HepG2 (cell line): ENCODE results near the gene MCOLN1. TPM values are rescaled to one million over a fixed set of nuclear protein-coding genes. Genes with fewer than 3 reads are reported as not detected.

ENCODE experiments used
- HCFC1 ChIP-seq: fragments of 150-350 bp; IDR thresholded peaks from 2 replicates; pipeline ENCODE4 v1.6.1; 2014; ENCODE audit warnings: low read depth, low read length
- HNRNPK ChIP-seq: fragments of 200-400 bp; formaldehyde crosslinking; IDR thresholded peaks from 2 replicates; pipeline ENCODE4 v1.6.1; 2018; ENCODE audit warnings: low read length, low read depth, moderate library complexity, mild to moderate bottlenecking; ENCODE audit not compliant: poor library complexity, severe bottlenecking
- MAFK ChIP-seq, 2 experiments: IDR thresholded peaks in 1 of 2; conservative IDR thresholded peaks in 1 of 2; 2 replicates each; pipeline ENCODE4 v1.6.1; 2011; ENCODE audit warnings: improper control_type of control experiment in 2 of 2, low read length in 2 of 2
- RARA ChIP-seq: IDR thresholded peaks from 2 replicates; pipeline ENCODE4 v1.6.1; 2016; ENCODE audit warnings: missing genetic modification reagents, missing compliant biosample characterization
- ZBTB8A ChIP-seq: sonication (generic); formaldehyde crosslinking; IDR thresholded peaks from 2 replicates; pipeline ENCODE4 v1.4.0; 2020; ENCODE audit warnings: mild to moderate bottlenecking, low read depth, missing genetic modification reagents, borderline replicate concordance
- ZNF121 ChIP-seq: sonication (generic); formaldehyde crosslinking; IDR thresholded peaks from 2 replicates; pipeline ENCODE4 v1.5.0; 2020; ENCODE audit warnings: mild to moderate bottlenecking, missing genetic modification reagents
- ZNF749 ChIP-seq: sonication (generic); formaldehyde crosslinking; IDR thresholded peaks from 2 replicates; pipeline ENCODE4 v1.8.0; 2022; ENCODE audit warnings: mild to moderate bottlenecking, missing genetic modification reagents, moderate library complexity, borderline replicate concordance
- polyA plus RNA-seq, 8 experiments: library from polyadenylated mRNA; depleted of rRNA in 3 of 8; stranded (reverse) in 7 of 8; unstranded in 1 of 8; fragments of >200 nt; fragmentation: Illumina TruSeq in 4 of 8; extraction: Trizol in 4 of 8; gene quantifications; 2 replicates each; pipeline versions ENCODE4 v1.2.1 to v1.2.3, GENCODE V29; 2011 to 2016; ENCODE audit warnings: low read depth in 4 of 8, missing spikeins in 1 of 8, mixed read lengths in 1 of 8; ENCODE audit not compliant: insufficient read depth in 1 of 8
- total RNA-seq, 5 experiments: library from RNA; depleted of rRNA; stranded (reverse); fragments of >200 nt; fragmentation: Illumina TruSeq; extraction: Trizol; gene quantifications; 2 replicates each; pipeline ENCODE4 v1.2.3, GENCODE V29; 2016; ENCODE audit warnings: low read depth in 1 of 5
- TF ChIP-seq, protein P1 (sequence below): sonication (generic); formaldehyde crosslinking; IDR thresholded peaks from 2 replicates; pipeline ENCODE4 v1.4.0; 2020; ENCODE audit warnings: mild to moderate bottlenecking, missing genetic modification reagents
- TF ChIP-seq, protein P2 (sequence below): sonication (generic); formaldehyde crosslinking; IDR thresholded peaks from 2 replicates; pipeline ENCODE4 v1.5.1; 2020; ENCODE audit warnings: mild to moderate bottlenecking, missing genetic modification reagents, moderate library complexity
- TF ChIP-seq, protein P3 (sequence below), 2 experiments: IDR thresholded peaks; 2 replicates each; pipeline ENCODE4 v1.6.1; 2011 to 2012; ENCODE audit warnings: low read length in 2 of 2, borderline replicate concordance in 1 of 2, low read depth in 1 of 2, mild to moderate bottlenecking in 1 of 2, moderate library complexity in 1 of 2

The MCOLN1 gene
- total and polyA plus RNA-seq, 2 of the 13 experiments (the other 11 are each of a cell fraction or from before 2014, with no cell fraction given), result 3.4 to 15.7 TPM

DNA sequence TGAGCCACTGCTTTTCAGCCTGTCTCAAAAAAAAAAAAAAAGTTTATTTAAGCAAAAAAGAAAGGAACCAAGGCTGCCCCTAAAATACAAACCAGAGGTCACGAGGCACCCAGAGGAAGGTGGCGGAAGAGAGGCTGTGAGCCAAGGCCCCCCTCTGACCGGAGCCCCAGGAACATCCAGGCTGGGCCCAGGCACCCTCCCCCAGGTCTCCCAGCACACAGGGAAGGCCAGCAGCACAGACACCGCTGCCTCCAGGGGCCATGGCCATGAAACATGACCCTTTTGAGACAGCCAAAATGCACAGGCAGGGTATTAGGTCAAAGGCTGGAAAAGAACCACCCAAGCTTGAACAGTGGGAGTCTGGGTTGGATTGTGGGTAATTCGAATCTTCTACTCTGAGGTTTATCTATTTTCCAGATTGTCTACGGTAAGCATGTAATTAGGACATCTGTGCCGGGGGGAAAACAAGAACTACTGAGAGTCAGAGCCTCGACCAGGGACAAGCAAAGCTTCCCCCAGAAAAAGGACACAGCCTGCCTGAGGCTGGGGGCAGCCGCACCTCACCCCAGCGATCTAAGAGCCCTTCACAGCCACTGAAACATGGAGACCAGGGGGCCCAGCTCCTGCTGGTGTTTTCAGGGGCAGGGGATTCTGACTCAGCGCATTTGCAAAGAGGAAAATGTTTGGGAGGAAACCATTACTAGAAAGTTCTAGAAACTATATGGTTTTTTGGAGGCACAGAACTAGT, 42.0 kb upstream of the MCOLN1 start (continued):
- TF ChIP-seq, protein P1, sequence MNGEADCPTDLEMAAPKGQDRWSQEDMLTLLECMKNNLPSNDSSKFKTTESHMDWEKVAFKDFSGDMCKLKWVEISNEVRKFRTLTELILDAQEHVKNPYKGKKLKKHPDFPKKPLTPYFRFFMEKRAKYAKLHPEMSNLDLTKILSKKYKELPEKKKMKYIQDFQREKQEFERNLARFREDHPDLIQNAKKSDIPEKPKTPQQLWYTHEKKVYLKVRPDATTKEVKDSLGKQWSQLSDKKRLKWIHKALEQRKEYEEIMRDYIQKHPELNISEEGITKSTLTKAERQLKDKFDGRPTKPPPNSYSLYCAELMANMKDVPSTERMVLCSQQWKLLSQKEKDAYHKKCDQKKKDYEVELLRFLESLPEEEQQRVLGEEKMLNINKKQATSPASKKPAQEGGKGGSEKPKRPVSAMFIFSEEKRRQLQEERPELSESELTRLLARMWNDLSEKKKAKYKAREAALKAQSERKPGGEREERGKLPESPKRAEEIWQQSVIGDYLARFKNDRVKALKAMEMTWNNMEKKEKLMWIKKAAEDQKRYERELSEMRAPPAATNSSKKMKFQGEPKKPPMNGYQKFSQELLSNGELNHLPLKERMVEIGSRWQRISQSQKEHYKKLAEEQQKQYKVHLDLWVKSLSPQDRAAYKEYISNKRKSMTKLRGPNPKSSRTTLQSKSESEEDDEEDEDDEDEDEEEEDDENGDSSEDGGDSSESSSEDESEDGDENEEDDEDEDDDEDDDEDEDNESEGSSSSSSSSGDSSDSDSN, result 0 out of 2 replicates have a peak, but pooled peaks have one; percentile 23
- TF ChIP-seq ZBTB8A (CRISPR knock-in tag), result no peak
- TF ChIP-seq, protein P2, sequence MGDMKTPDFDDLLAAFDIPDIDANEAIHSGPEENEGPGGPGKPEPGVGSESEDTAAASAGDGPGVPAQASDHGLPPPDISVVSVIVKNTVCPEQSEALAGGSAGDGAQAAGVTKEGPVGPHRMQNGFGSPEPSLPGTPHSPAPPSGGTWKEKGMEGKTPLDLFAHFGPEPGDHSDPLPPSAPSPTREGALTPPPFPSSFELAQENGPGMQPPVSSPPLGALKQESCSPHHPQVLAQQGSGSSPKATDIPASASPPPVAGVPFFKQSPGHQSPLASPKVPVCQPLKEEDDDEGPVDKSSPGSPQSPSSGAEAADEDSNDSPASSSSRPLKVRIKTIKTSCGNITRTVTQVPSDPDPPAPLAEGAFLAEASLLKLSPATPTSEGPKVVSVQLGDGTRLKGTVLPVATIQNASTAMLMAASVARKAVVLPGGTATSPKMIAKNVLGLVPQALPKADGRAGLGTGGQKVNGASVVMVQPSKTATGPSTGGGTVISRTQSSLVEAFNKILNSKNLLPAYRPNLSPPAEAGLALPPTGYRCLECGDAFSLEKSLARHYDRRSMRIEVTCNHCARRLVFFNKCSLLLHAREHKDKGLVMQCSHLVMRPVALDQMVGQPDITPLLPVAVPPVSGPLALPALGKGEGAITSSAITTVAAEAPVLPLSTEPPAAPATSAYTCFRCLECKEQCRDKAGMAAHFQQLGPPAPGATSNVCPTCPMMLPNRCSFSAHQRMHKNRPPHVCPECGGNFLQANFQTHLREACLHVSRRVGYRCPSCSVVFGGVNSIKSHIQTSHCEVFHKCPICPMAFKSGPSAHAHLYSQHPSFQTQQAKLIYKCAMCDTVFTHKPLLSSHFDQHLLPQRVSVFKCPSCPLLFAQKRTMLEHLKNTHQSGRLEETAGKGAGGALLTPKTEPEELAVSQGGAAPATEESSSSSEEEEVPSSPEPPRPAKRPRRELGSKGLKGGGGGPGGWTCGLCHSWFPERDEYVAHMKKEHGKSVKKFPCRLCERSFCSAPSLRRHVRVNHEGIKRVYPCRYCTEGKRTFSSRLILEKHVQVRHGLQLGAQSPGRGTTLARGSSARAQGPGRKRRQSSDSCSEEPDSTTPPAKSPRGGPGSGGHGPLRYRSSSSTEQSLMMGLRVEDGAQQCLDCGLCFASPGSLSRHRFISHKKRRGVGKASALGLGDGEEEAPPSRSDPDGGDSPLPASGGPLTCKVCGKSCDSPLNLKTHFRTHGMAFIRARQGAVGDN, result peak; percentile 21; the same call in 1 of the 2 replicates
- no peak for TF ChIP-seq HCFC1
- TF ChIP-seq HNRNPK, result no peak
- 0 out of 2 replicates have a peak, but pooled peaks have one; percentile 22 for TF ChIP-seq ZNF121 (CRISPR knock-in tag)
- TF ChIP-seq, protein P3, sequence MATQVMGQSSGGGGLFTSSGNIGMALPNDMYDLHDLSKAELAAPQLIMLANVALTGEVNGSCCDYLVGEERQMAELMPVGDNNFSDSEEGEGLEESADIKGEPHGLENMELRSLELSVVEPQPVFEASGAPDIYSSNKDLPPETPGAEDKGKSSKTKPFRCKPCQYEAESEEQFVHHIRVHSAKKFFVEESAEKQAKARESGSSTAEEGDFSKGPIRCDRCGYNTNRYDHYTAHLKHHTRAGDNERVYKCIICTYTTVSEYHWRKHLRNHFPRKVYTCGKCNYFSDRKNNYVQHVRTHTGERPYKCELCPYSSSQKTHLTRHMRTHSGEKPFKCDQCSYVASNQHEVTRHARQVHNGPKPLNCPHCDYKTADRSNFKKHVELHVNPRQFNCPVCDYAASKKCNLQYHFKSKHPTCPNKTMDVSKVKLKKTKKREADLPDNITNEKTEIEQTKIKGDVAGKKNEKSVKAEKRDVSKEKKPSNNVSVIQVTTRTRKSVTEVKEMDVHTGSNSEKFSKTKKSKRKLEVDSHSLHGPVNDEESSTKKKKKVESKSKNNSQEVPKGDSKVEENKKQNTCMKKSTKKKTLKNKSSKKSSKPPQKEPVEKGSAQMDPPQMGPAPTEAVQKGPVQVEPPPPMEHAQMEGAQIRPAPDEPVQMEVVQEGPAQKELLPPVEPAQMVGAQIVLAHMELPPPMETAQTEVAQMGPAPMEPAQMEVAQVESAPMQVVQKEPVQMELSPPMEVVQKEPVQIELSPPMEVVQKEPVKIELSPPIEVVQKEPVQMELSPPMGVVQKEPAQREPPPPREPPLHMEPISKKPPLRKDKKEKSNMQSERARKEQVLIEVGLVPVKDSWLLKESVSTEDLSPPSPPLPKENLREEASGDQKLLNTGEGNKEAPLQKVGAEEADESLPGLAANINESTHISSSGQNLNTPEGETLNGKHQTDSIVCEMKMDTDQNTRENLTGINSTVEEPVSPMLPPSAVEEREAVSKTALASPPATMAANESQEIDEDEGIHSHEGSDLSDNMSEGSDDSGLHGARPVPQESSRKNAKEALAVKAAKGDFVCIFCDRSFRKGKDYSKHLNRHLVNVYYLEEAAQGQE (IDR thresholded peaks at IDR 0.05; ENCODE audit: borderline replicate concordance in 1 of 2, low read depth in 1 of 2, low read length in 2 of 2), result no peak
- TF ChIP-seq MAFK (conservative IDR thresholded peaks at IDR 0.05 in 1 of 2, IDR thresholded peaks at IDR 0.05 in 1 of 2; ENCODE audit: low read length in 2 of 2), result peak in 1 of 2 experiments; percentile 53; a peak in 3 of 4 replicates
- TF ChIP-seq ZNF749, result no peak
- TF ChIP-seq RARA, result peak; percentile 51
